ENCODE measurements around the gene DMRTB1. TPM values are rescaled to one million over a fixed set of nuclear protein-coding genes. Genes with fewer than 3 reads are reported as not detected.

Gene DMRTB1
- polyA plus RNA-seq, 3 donors: not detected

DNA sequence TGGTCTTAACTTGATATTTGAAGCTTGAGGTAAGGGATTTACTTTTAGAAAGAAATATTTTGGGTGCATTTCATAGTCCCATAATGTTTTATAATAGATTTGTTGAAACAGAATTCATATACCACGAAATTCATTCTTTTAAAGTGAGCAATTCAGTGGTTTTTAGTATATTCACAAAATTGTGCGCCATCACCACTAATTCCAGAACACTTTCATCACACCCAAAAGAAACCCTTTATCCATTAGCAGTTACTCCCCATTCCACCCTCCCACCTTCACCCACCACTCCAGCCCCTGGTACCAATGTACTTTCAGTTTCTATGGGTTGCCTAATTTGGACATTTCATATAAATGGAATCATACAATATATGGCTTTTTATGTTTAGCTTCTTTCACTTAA, 38.9 kb upstream of the DMRTB1 start:
- H3K4me3 Mint-ChIP-seq: no peak overlapping the region
- intact Hi-C loops (cut with micrococcal nuclease): no loop called here
- H3K36me3 Mint-ChIP-seq: no peaks in the 10 kb centered on the region
- no peak overlapping the region for H3K27ac Mint-ChIP-seq
- H4K20me1 ChIP-seq (ENCODE audit: insufficient read depth, low read length): no peaks in the 10 kb centered on the region
- H3K4me1 ChIP-seq (ENCODE audit: control insufficient read depth in 1 of 2, insufficient read depth in 2 of 2, low read length in 2 of 2): no peaks in the 10 kb centered on the region
- no peaks in the 10 kb centered on the region for H3K9me3 ChIP-seq (replicated peaks in 1 of 2; ENCODE audit: control insufficient read depth in 1 of 2, insufficient read depth in 1 of 2, low read length in 2 of 2)
- no peak overlapping the region for H3K9ac ChIP-seq (ENCODE audit: insufficient read depth, low read length, poor library complexity, severe bottlenecking)
- DNase-seq: no peak
- no CpG with 5 or more reads among the region's 2 CpGs for WGBS (ENCODE audit: insufficient coverage)
- peaks cover 0 to 4% (median 0%) of the 10 kb centered on the region in 7 donors for H3K9me3 Mint-ChIP-seq
- TF ChIP-seq, protein P1, sequence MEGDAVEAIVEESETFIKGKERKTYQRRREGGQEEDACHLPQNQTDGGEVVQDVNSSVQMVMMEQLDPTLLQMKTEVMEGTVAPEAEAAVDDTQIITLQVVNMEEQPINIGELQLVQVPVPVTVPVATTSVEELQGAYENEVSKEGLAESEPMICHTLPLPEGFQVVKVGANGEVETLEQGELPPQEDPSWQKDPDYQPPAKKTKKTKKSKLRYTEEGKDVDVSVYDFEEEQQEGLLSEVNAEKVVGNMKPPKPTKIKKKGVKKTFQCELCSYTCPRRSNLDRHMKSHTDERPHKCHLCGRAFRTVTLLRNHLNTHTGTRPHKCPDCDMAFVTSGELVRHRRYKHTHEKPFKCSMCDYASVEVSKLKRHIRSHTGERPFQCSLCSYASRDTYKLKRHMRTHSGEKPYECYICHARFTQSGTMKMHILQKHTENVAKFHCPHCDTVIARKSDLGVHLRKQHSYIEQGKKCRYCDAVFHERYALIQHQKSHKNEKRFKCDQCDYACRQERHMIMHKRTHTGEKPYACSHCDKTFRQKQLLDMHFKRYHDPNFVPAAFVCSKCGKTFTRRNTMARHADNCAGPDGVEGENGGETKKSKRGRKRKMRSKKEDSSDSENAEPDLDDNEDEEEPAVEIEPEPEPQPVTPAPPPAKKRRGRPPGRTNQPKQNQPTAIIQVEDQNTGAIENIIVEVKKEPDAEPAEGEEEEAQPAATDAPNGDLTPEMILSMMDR (IDR thresholded peaks at IDR 0.05): no peak
- H3K4me2 ChIP-seq (replicated peaks; ENCODE audit: extremely low read depth, low read length, poor library complexity, severe bottlenecking): no peak overlapping the region
- no peak overlapping the region for H2AFZ ChIP-seq (ENCODE audit: insufficient read depth, low read depth, low read length, poor library complexity, severe bottlenecking)
- no peak overlapping the region for H3K4me3 ChIP-seq (replicated peaks in 1 of 3; ENCODE audit: low read depth in 2 of 3, low read length in 3 of 3)
- no peak overlapping the region for H3K27ac ChIP-seq (ENCODE audit: low read depth in 1 of 2, low read length in 2 of 2)
- H3K79me2 ChIP-seq (ENCODE audit: insufficient read depth, low read length): no peaks in the 10 kb centered on the region
- H3K27me3 ChIP-seq (ENCODE audit: control insufficient read depth in 2 of 2, insufficient read depth in 2 of 2, low read length in 2 of 2): peaks cover 0 to 2% of the 10 kb centered on the region in 2 donors
- H3K27me3 Mint-ChIP-seq (ENCODE audit: low read depth in 3 of 3): peaks cover 3 to 11% (median 6%) of the 10 kb centered on the region in 3 donors
- no peaks in the 10 kb centered on the region for H3K36me3 ChIP-seq (replicated peaks in 1 of 2; ENCODE audit: control insufficient read depth in 1 of 2, insufficient read depth in 2 of 2, low read length in 2 of 2)
- H3K4me1 Mint-ChIP-seq: peaks cover 3% of the 10 kb centered on the region

DNA sequence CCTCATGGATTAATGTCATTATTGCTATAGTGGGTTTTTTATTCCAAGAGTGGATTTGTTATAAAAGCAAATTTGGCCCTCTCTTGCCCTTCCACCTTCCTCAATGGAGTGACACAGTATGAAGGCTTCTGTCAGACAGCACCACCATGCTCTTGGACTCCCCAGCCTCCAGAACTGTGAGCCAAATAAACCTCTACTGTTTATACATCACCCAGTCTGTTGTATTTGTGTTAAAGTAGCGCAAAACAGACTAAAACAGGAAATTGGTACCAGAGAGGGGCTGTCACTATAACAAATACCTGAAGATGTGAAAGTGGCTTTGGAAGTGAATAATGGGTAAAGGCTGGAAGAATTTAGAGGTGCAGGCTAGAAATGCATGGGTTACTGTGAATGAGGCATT, 38.0 kb upstream of the DMRTB1 start:
- Histone ChIP-seq H3K36me3 (replicated peaks in 1 of 2; ENCODE audit: control insufficient read depth in 1 of 2, insufficient read depth in 2 of 2, low read length in 2 of 2) (no peaks in the 10 kb centered on the region), H4K20me1 (ENCODE audit: insufficient read depth, low read length) (no peaks in the 10 kb centered on the region), H3K4me3 (replicated peaks in 1 of 3; ENCODE audit: low read depth in 2 of 3, low read length in 3 of 3) (no peak overlapping the region), H3K27me3 (ENCODE audit: control insufficient read depth in 2 of 2, insufficient read depth in 2 of 2, low read length in 2 of 2) (peaks cover 0 to 2% of the 10 kb centered on the region in 2 donors), H3K4me1 (ENCODE audit: control insufficient read depth in 1 of 2, insufficient read depth in 2 of 2, low read length in 2 of 2) (no peaks in the 10 kb centered on the region), H2AFZ (ENCODE audit: insufficient read depth, low read depth, low read length, poor library complexity, severe bottlenecking) (no peak overlapping the region), H3K9ac (ENCODE audit: insufficient read depth, low read length, poor library complexity, severe bottlenecking) (no peak overlapping the region), H3K9me3 (replicated peaks in 1 of 2; ENCODE audit: control insufficient read depth in 1 of 2, insufficient read depth in 1 of 2, low read length in 2 of 2) (no peaks in the 10 kb centered on the region), H3K79me2 (ENCODE audit: insufficient read depth, low read length) (no peaks in the 10 kb centered on the region), H3K4me2 (replicated peaks; ENCODE audit: extremely low read depth, low read length, poor library complexity, severe bottlenecking) (no peak overlapping the region), H3K27ac (ENCODE audit: low read depth in 1 of 2, low read length in 2 of 2) (no peak overlapping the region)
- H3K9me3 Mint-ChIP-seq: peaks cover 0 to 4% (median 0%) of the 10 kb centered on the region in 7 donors
- H3K36me3 Mint-ChIP-seq: no peaks in the 10 kb centered on the region
- H3K27ac Mint-ChIP-seq: no peak overlapping the region
- WGBS (ENCODE audit: insufficient coverage): 80% methylated on average over 1 of the region's 1 CpG
- intact Hi-C loops (cut with micrococcal nuclease): no loop called here
- peaks cover 3% of the 10 kb centered on the region for H3K4me1 Mint-ChIP-seq
- DNase-seq: no peak
- TF ChIP-seq, protein P1 (IDR thresholded peaks at IDR 0.05): no peak
- no peak overlapping the region for H3K4me3 Mint-ChIP-seq
- H3K27me3 Mint-ChIP-seq (ENCODE audit: low read depth in 3 of 3): peaks cover 3 to 11% (median 6%) of the 10 kb centered on the region in 3 donors
